GM10248 (cell line): ENCODE results near the gene ECT2L.

Experiments
- CTCF ChIA-PET: fragments of 300-600 bp; sonication (Branson Sonifier 250); formaldehyde crosslinking; extraction: SDS; loops from one replicate; lab custom pipeline; 2021; ENCODE audit warnings: antibody characterized with exemption; lab: Yijun Ruan, JAX
- POLR2A ChIA-PET: fragments of 350-650 bp; sonication (Branson Sonifier 250); formaldehyde crosslinking; extraction: SDS; loops from one replicate; lab custom pipeline; 2020; ENCODE audit warnings: antibody characterized with exemption; lab: Yijun Ruan, JAX
- DNase-seq: peaks from one replicate; pipeline ENCODE4 v3.0.0; 2012; ENCODE audit errors: extremely low spot score
- TF ChIP-seq, protein P1 (sequence below): IDR thresholded peaks from 2 replicates; pipeline ENCODE4 v1.5.1; 2012; ENCODE audit warnings: mild to moderate bottlenecking, low read depth; ENCODE audit errors: extremely low read depth, missing control alignments, control extremely low read depth

Gene ECT2L

DNA sequence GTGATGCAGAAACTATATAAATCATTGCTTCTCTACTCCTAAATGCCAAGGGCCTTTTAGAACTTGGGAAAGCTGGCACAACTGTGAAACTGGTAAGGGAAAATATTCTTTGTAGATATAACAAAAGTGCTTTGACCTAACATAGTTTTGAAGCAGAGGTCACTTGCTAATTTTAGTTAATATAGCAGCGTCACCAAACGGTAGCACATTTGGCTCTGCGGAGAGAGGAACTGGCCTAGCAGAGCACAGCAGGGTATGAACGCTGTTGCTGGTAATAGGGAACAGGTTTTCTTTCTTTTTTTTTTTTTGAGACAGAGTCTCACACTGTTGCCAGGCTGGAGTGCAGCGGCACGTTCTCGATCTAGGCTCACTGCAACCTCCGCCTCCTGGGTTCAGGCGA lies 67.4 kb downstream of the ECT2L start:
- DNase-seq, result no peak
- TF ChIP-seq, protein P1, sequence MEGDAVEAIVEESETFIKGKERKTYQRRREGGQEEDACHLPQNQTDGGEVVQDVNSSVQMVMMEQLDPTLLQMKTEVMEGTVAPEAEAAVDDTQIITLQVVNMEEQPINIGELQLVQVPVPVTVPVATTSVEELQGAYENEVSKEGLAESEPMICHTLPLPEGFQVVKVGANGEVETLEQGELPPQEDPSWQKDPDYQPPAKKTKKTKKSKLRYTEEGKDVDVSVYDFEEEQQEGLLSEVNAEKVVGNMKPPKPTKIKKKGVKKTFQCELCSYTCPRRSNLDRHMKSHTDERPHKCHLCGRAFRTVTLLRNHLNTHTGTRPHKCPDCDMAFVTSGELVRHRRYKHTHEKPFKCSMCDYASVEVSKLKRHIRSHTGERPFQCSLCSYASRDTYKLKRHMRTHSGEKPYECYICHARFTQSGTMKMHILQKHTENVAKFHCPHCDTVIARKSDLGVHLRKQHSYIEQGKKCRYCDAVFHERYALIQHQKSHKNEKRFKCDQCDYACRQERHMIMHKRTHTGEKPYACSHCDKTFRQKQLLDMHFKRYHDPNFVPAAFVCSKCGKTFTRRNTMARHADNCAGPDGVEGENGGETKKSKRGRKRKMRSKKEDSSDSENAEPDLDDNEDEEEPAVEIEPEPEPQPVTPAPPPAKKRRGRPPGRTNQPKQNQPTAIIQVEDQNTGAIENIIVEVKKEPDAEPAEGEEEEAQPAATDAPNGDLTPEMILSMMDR, result no peak
- CTCF ChIA-PET, result no interaction called here
- POLR2A ChIA-PET, result no interaction called here

DNA sequence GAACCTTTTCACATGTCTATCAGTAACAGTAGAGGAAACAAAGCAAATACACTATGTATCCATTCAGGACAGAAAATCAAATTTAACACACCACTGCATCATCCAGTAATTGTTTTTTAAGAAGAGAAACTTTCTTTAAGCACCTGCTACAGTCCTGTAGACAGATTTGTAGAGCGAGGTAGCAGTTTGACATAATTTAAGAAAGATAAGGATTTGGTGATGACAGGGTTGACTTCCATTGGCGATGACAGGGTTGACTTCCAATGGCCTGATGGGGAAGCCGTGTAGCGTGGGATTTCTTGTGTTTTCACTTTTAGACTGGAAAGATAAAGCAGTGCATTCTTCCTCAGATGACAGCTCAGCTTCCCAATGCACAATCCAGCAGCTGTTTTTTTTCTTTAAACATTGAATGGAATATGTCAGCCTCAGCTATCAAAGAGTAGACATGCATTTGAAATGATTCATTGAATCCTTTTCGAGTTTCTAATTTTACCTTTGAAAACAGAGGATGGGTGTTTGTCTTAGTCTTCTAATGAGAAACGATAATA lies 68.5 kb downstream of the ECT2L start:
- POLR2A ChIA-PET, result no interaction called here
- TF ChIP-seq, protein P1, result no peak
- CTCF ChIA-PET, result no interaction called here
- DNase-seq, result no peak

DNA sequence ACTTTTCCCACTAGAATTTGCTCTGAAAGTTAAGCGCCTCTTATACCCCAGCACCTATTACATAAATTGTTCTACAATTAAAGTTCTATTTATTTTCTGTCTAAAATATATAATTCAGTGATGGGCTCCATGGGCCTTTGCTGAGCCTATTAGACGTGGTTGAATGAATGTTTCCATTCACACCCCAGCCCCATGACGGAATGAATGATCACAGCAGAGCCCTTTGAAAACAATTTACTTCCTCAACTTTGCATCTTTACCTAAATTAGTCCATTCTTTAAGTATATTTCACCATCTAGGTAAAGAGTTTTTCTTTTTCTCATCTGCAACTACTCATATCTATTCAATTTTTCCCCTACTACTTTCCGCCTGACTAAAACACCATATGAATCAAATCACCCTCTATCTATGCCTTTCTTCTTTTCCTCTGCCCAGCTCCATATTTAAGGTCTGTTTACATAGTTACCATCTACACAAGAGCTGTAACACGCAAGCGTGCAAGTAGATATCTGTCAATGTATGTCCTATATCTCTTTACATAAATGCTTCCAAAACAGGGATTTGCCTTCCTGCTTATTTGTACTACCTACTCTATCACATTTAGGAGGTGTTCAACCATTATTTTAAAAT lies 69.7 kb downstream of the ECT2L start:
- POLR2A ChIA-PET, result no interaction called here
- TF ChIP-seq, protein P1, result no peak

DNA sequence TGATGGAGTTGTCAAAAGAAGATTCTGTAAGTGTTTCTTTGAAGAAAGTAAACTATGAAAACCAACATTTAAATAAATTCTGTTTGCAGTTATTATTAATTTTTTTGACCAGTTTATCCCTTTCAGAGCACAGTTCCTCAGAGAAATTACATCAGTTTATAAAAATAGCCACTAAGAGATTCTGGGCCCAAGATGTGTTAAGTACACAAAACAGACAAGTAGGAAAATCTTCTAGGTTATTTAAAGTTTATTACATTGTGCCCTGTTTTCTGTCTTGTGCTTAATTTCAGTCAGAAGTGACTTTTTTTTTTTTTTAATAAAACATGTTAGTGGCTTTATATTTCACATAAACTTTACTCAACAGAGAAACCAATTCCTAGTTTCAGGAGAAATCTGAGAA lies 72.3 kb downstream of the ECT2L start:
- ChIA-PET CTCF (interaction anchor here (1.0 to 1.8 kb wide), 3 partner anchors 14 to 52 kb away, joined by 3 to 4 read pairs (median 4); no protein-coding TSS in a partner anchor), POLR2A (no interaction called here)
- DNase-seq, result no peak
- TF ChIP-seq, protein P1, result no peak

More for the DNA sequence above, 69.7 kb downstream of the ECT2L start:
- CTCF ChIA-PET, result interaction anchor here (1.1 kb wide), 2 partner anchors 13 to 17 kb away, joined by 3 read pairs; no protein-coding TSS in a partner anchor
- no peak for DNase-seq

DNA sequence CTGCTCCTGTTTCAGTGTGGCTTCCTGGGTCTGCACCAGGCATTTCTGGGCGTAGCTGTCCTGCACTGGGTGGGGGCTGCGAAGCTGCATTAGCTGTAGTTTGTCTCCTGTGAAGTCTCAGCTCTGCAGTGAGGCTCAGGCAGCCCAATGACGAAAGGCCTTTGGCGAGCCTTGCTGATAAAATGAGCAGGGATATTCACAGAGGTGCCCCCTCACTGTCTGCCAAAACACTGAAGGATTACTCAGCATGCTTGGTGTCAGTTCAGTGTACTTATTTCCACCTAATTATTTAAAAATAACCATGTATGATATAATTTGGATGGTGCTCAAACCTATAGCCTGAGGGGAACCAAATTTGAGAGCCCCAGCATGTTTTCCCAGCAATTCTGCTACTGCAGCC lies 73.5 kb downstream of the ECT2L start:
- TF ChIP-seq, protein P1, result no peak
- no peak for DNase-seq
- ChIA-PET CTCF (interaction anchor here (1.1 kb wide), 1 partner anchor 11 kb away, joined by 5 read pairs; no protein-coding TSS in a partner anchor), POLR2A (no interaction called here)

DNA sequence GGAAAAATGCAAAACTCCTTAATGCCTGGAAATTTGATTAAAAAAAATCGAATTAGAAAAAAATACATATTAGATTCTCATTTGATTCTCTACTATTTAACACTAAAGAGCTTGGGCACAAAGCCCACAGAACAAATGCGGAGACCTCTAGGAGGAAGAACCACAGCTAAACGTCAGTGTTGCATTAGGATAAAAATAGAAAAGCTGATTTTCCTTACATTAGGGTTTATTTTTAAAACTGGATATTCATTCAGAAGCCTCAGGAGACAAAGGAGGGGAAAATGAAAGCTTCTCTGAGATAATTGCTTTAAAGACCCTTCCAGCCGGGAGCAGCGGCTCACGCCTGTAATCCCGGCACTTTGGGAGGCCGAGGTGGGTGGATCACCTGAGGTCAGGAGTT lies 77.3 kb downstream of the ECT2L start:
- TF ChIP-seq, protein P1, result no peak
- POLR2A ChIA-PET, result no interaction called here

More for the DNA sequence above, 77.3 kb downstream of the ECT2L start:
- CTCF ChIA-PET, result interaction anchor here (0.7 to 1.8 kb wide), 4 partner anchors 9 to 114 kb away, joined by 3 to 5 read pairs (median 4); no protein-coding TSS in a partner anchor
- no peak for DNase-seq
